GM21423 (cell line): ENCODE data around the gene DEPDC5.
"Not testable (repeated sequence)": the region's sequence is repeated elsewhere in the genome, so short reads cannot be mapped to it uniquely, and the experiment has no call there.

Source experiments
- ATAC-seq: cut with Tn5 transposase; IDR thresholded peaks from one replicate; pipeline ENCODE4 v1.9.1; 2021; ENCODE audit warnings: mild to moderate bottlenecking, moderate library complexity; ENCODE audit not compliant: unreplicated experiment

The DEPDC5 gene

DNA sequence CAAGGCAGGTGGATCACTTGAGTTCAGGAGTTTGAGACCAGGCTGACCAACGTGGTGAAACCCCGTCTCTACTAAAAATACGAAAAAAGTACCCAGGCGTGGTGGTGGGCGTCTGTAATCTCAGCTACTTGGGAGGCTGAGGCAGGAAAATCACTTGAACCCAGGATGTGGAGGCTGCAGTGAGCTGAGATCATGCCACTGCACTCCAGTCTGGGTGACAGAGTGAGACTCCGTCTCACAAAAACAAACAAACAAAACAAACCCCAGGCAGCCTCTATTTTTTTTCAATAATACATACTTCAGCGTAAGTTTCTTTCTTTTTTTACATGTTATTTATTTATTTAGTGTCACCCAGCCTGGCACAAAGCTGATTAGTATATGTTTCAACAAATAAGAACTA lies 60.1 kb downstream of the DEPDC5 start:
- ATAC-seq = not testable (repeated sequence)

GRCh38 chr22:31814942-31815341 lies 61.1 kb downstream of the DEPDC5 start:
- ATAC-seq = no peak

DNA sequence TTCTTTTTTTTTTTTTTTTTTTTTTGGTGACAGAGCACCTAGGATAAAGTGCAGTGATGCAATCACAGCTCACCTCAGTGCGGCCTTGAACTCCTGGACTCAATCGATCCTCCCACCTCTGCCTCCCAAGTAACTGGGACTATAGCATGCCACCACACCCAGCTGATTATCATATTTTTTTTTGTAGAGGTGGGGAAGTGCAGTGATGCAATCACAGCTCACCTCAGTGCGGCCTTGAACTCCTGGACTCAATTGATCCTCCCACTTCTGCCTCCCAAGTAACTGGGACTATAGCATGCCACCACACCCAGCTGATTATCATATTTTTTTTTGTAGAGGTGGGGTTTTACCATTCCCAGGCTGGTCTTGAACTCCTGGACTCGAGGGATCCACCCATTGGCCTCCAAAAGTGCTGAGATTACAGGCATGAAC lies 61.6 kb downstream of the DEPDC5 start:
- ATAC-seq = not testable (repeated sequence)

- ATAC-seq = no peak
Measured at GRCh38 chr22:31816750-31817149, 62.9 kb downstream of the DEPDC5 start.

DNA sequence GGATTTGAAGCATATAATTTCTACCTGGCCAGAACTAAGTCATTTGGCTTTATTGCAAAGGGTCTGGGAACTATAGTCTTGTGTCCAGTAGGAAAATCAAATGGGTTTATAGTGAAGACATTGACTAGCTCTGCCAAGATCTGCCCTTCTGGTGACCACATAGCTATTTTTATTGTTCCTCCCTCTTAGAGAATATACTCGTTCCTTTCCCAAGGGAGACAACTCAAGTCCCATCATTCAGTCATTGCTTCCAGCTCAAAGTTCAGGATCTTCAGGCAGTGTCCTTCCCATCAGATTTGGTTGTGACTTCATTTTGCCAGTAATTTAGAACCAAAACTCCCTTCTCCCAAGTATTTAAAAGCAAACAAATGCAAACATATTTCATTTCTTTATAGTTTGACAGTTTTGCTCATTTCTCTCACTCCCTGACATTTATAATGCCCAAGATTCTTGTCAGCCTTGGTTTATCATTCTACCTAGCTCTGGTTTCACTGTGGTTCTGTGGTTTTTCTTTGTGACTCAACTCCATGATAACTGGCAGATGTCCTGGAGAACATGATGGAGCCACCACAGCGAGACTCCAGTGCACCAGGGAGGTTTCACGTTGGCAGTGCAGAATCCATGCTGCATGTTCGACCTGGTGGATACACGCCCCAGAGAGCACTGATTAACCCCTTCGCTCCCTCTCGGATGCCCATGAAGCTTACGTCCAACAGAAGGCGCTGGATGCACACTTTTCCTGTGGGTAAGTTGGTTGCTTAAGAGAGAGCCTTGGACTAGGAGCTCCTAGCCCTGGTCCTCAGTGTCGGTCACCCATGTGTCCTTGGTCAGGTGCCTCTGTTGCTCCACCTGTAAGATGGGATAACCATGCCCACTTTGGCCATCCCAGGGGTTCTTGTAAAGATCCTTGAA lies 64.9 kb downstream of the DEPDC5 start:
- ATAC-seq = no peak

DNA sequence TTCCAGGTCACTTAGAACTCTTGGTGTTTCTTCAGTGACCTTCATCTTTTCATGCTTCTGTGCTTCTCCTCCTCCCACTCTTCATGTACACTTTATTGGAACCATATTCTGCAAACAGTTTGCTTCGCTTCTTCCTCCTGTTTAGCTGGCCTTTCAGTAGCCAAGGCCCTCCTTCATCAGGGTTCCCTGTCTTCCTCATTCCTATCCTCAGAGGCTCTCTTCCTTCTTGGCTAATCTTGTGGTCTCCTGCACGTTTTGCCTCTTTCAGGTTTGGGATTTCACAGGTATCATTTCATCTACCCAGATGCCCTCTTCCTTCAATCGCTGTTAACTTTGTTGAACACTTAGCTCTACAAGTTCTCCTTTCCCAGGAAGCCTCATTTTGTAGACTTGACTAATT lies 66.8 kb downstream of the DEPDC5 start:
- ATAC-seq = no peak

- ATAC-seq = no peak
Measured at GRCh38 chr22:31821572-31821971, 67.8 kb downstream of the DEPDC5 start.

GRCh38 chr22:31822523-31822922 lies 68.7 kb downstream of the DEPDC5 start:
- ATAC-seq = no peak

DNA sequence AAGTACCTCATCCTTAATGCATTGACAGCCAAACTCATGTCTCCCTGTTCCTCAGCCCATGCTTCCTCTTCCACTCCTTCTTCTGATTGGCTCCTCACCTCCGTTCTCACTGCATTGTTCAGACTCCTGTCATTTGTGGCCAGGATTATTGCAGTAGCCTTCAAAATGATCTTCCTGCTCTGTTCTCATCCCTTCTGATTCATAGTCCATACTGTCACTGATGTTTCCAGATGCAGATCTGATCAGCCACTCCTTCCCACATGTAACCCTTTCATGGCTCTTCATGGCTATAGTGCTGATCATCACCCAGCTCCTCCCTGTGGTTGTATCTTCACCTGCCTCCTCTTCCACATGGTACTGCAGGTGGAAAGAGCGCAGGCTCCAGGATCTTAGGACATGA lies 71.7 kb downstream of the DEPDC5 start:
- ATAC-seq = no peak

- no peak for ATAC-seq
Measured at GRCh38 chr22:31826443-31826842, 72.6 kb downstream of the DEPDC5 start.

DNA sequence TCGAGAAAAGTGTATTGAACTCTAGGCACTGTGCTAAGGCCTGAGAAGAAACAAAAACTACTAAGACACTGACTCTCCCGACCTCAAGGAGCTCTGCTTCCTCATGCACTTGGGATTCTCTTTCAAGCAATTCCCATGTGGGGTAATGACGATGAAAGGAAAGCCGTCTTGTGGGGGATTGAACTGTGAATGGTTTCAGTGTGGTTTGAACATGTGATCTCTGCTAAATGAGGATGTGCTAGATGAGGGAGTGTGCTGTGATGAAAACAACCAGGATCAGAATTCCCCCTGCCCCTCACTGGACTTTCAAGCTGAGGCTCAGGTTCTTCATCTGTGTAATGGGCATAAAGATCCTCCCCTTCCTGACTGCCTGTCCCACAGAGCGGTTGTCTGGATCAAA lies 74.9 kb downstream of the DEPDC5 start:
- ATAC-seq = no peak

DNA sequence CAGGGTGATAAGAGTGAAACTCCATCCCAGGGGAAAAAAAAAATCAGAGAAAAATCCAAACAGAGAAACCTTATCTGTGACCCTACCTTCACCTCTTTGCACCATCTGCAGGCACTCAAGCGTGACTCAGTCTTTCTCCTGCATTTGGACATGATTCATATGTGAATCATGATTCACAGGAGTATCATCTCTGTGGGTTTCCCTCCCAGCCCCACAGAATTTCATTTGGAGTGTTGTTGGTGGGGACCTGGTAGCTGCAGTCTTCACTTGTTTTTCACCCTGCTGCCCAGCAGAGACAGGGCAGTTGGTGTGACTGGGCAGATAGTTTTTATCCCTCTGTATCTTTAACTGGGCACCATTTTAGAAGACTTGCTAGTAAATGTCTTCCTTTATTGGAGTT lies 75.7 kb downstream of the DEPDC5 start:
- no peak for ATAC-seq

DNA sequence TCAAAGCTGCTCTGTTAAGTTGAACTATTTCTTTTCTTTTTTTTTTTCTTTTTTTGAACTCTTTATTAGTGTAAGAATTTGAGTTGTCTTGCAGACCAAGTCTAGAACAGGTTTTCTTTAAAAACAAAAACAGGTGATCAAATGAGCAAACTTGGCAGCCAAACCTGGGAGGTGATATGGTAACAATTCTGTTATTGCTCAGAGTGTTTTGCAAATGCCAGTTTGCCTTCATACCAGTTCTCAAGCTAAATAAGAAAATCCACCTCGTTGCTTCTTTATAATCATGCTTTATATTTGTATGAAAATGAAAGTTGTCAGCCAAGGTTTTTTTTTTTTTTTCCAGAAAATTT lies 76.9 kb downstream of the DEPDC5 start:
- no peak for ATAC-seq

GRCh38 chr22:31833930-31834329 lies 80.1 kb downstream of the DEPDC5 start:
- ATAC-seq = no peak

- ATAC-seq = no peak
Measured at GRCh38 chr22:31836010-31836409, 82.2 kb downstream of the DEPDC5 start.

DNA sequence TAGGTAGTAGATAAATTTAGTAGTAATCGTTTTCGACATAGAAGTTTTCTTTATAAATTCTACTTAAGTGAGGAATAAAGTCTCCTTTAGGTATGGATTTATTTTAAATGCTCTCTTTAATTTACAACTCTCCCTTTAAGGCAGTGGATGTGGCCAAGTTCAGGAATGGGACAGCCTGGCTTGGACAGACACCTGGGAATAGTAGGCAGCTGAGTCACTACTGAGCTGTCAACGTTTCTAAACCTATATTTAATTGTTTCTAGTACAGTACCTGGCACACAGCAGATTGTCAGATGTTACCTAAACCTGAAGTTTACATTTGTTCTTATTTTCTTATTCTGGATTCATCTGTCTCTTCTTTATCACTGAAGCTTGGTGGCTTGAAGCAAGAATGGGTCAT lies 85.1 kb downstream of the DEPDC5 start:
- ATAC-seq = no peak

GRCh38 chr22:31839986-31840385 lies 86.2 kb downstream of the DEPDC5 start:
- no peak for ATAC-seq

- no peak for ATAC-seq
Measured at GRCh38 chr22:31840585-31840984, 86.8 kb downstream of the DEPDC5 start.

DNA sequence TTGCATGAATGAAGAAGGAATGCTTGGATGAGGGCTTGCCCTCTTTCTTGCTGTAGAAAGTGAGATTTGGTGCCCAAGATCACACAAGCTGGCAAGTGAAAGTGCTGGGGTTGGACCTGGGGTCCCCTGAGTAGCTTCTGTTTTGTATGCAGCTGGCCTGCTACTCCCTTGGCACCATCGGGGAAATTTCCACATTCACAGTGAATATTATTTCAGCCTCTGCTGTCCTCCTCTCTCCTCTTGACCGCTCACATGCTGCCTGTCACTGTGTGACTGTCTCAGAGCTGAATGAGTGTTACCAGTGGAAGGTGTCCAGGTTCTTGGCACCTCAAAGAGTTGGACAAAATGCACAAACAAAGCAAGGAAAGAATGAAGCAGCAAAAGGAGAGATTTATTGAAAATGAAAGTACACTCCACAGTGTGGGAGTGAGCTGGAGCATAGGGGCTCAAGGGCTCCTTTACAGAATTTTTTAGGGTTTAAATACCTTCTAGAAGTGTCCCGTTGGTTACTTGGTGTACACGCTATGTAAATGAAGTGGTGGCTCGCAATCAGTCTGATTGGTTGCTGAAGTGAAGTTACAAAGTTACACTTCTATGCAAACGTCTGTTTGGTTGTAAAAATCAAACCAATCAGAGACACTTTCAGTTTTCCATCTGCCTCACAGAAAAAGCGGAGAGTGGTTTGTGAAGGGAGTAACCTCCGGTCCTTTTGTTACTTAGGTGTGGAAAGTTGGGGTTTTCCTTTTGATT lies 87.4 kb downstream of the DEPDC5 start:
- ATAC-seq = no peak

DNA sequence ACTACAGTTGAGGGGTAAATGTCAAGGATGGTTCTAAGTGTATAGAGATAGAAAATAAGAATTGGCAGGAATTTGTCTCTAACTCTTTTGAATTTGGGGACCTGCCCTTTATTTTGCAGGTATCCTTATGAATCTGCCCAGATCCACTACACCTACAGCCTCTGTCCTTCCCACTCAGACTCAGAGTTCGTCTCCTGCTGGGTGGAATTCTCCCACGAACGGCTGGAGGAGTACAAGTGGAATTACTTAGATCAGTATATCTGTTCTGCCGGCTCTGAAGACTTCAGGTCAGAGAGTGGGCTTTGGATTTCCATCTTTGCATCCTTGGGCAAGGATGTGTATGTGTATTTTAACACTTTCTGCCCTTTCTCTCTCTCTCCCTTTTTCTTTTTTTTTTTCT lies 89.7 kb downstream of the DEPDC5 start:
- no peak for ATAC-seq

DNA sequence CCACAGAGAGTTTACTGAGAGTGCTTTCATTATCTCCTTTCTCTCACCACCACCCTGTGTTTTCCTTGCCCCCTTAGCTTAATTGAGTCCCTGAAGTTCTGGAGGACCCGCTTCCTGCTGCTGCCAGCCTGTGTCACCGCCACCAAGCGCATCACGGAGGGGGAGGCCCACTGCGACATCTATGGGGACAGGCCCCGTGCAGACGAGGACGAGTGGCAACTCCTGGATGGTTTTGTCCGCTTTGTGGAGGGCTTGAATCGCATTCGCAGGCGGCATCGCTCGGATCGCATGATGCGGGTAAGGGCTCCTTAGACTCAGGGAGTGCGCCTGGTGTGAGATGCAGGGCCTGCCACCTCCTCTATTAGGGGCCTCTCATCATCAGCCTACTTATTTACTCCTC lies 91.1 kb downstream of the DEPDC5 start:
- ATAC-seq = no peak
